Upper lobe of left lung (tissue), 4 donors: ENCODE results near the gene SMAD7.

Experiments used
- EP300 ChIP-seq, 4 donors: sonication (generic); formaldehyde crosslinking; IDR thresholded peaks; one replicate each; pipeline ENCODE4 v1.5.1; 2017; ENCODE audit warnings: antibody characterized with exemption in 4 of 4, control low read depth in 2 of 4
- TF ChIP-seq, protein P1 (sequence below), 6 experiments: fragments of 450-650 bp in 4 of 6; fragments of 200-600 bp in 2 of 6; sonication (generic) in 2 of 6; IDR thresholded peaks; one replicate each; pipeline ENCODE4 v1.5.1; 2016 to 2019; ENCODE audit warnings: antibody characterized with exemption in 6 of 6

DNA sequence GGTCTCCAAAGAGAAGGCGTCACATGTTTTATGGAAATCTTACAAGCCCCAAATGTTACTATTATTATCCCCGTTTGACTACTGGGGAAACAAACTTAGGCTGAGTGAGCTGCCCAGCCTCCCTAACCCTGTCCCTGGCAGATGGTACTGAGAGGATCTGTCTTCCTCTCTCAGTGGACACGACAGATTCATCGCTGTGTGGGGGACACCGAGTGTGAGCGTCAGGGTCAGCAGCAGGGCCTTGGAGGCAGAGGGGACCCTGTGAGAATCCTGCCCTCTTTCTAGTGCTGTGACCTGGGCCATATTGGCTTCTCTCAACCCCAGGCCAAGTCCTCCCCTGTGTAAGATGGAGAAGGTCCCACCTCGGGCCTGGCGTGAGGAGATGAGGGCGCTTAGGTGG lies 27.1 kb upstream of the SMAD7 start:
- TF ChIP-seq, protein P1, sequence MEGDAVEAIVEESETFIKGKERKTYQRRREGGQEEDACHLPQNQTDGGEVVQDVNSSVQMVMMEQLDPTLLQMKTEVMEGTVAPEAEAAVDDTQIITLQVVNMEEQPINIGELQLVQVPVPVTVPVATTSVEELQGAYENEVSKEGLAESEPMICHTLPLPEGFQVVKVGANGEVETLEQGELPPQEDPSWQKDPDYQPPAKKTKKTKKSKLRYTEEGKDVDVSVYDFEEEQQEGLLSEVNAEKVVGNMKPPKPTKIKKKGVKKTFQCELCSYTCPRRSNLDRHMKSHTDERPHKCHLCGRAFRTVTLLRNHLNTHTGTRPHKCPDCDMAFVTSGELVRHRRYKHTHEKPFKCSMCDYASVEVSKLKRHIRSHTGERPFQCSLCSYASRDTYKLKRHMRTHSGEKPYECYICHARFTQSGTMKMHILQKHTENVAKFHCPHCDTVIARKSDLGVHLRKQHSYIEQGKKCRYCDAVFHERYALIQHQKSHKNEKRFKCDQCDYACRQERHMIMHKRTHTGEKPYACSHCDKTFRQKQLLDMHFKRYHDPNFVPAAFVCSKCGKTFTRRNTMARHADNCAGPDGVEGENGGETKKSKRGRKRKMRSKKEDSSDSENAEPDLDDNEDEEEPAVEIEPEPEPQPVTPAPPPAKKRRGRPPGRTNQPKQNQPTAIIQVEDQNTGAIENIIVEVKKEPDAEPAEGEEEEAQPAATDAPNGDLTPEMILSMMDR (IDR thresholded peaks at IDR 0.05) = no peak
- TF ChIP-seq EP300 (IDR thresholded peaks at IDR 0.05) = no peak
